GM06990 (cell line): ENCODE results near the gene ANP32A.

ENCODE experiments used
- DNase-seq: peaks from one replicate; pipeline ENCODE4 v3.0.0-alpha.2; 2011; ENCODE audit not compliant: insufficient read length; ENCODE audit errors: extremely low read depth
- H3K27me3 ChIP-seq: replicated peaks from 2 replicates; pipeline ENCODE4 v1.6.0; 2011; ENCODE audit warnings: low read length; ENCODE audit not compliant: control insufficient read depth, insufficient read depth
- H3K36me3 ChIP-seq: 2 replicates; pipeline ENCODE4 v1.5.1; 2011; ENCODE audit warnings: low read length; ENCODE audit not compliant: control insufficient read depth, insufficient read depth
- H3K4me3 ChIP-seq: replicated peaks from 2 replicates; pipeline ENCODE4 v1.5.1; 2011; ENCODE audit warnings: low read depth, mild to moderate bottlenecking, control low read depth, low read length
- CTCF ChIP-seq: IDR thresholded peaks from 2 replicates; pipeline ENCODE4 v1.5.1; 2011; ENCODE audit warnings: low read length, control low read depth, mild to moderate bottlenecking, inconsistent platforms; ENCODE audit not compliant: insufficient read depth, poor library complexity, severe bottlenecking

Gene ANP32A

GRCh38 chr15:68807249-68807648 lies 13.4 kb downstream of the ANP32A start:
- H3K27me3 ChIP-seq, result no peaks in the 10 kb centered on the region
- H3K4me3 ChIP-seq, result no peak overlapping the region
- TF ChIP-seq CTCF, result no peak
- H3K36me3 ChIP-seq, result peaks cover 17% of the 10 kb centered on the region
- DNase-seq, result no peak

GRCh38 chr15:68806220-68807060 lies 14.3 kb downstream of the ANP32A start:
- peaks cover 17% of the 10 kb centered on the region for H3K36me3 ChIP-seq
- no peak overlapping the region for H3K4me3 ChIP-seq
- DNase-seq, result no peak
- TF ChIP-seq CTCF, result no peak
- no peaks in the 10 kb centered on the region for H3K27me3 ChIP-seq

- no peaks in the 10 kb centered on the region for H3K27me3 ChIP-seq
- DNase-seq, result no peak
- H3K4me3 ChIP-seq, result no peak overlapping the region
- TF ChIP-seq CTCF, result no peak
- peaks cover 7% of the 10 kb centered on the region for H3K36me3 ChIP-seq
Measured at GRCh38 chr15:68802373-68802772, 18.3 kb downstream of the ANP32A start.

GRCh38 chr15:68801572-68802148 lies 19.0 kb downstream of the ANP32A start:
- TF ChIP-seq CTCF, result no peak
- Histone ChIP-seq H3K27me3 (no peaks in the 10 kb centered on the region), H3K4me3 (no peak overlapping the region), H3K36me3 (peaks cover 2% of the 10 kb centered on the region)
- DNase-seq, result no peak

GRCh38 chr15:68800875-68801274 lies 19.8 kb downstream of the ANP32A start:
- no peaks in the 10 kb centered on the region for H3K27me3 ChIP-seq
- peaks cover 1% of the 10 kb centered on the region for H3K36me3 ChIP-seq
- DNase-seq, result no peak
- H3K4me3 ChIP-seq, result no peak overlapping the region
- TF ChIP-seq CTCF, result no peak
